HL-60/S4 (cell line): ENCODE results near the gene MYBBP1A.

ENCODE experiments used
- in situ Hi-C: fragments of 300-500 bp; cut with MboI; formaldehyde crosslinking; loops from 2 replicates; pipeline ENCODE4 v1.14.3; 2022; ENCODE audit warnings: low sequenced_read_pairs

Gene MYBBP1A

DNA sequence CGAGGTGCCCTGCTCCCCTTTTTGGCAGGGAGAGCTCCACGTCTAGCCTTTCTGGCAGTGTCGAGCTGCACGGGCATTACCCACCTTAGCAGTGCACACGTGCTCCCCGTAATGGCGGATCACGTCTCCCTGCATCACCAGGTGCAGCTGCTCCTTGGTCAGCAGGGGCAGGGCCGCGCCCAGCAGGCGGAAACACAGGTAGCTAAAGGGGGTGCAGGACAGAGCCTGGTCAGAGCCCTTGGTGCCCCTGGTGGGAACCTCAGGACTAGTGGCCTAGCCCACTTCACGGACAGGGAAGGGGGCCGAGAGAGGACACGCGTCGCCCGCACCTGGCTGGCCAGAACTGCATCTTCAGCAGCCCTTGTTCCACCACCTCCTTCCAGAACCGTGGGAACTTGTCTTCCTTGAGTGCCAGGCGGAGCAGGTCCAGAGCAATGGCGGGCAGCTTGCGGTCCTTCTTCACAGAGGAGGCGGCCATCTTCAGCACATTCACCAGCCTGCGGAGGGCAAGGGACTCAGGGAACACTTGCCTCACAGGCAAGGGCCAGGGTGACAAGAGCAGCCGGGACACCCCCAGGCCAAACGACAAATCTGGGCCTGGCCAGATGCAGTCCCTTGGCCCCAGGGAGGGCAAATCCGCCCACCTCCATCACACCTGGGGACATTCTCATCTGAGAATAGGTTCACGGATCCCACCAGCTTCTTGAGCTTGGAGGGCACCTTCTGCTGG, 3.2 kb downstream of the MYBBP1A start:
- in situ Hi-C loops, result no loop called here

DNA sequence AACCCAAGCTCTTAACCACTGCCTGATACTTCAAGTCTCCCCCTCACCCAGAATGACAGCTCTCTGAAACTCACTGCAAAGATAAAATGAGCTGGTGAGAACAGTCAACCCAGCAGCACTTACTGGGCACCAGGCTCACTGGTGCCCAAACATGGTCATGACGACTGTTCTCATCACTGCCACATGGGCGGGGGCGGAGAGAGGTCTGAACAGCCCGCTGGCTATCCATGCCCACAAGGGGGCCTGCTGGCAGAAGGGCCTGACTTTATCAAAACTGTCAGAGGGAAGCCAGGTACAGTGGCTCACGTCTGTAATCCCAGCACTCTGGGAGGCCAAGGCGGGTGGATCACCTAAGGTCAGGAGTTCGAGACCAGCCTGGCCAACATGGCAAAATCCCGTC, 4.0 kb downstream of the MYBBP1A start:
- in situ Hi-C loops, result no loop called here

DNA sequence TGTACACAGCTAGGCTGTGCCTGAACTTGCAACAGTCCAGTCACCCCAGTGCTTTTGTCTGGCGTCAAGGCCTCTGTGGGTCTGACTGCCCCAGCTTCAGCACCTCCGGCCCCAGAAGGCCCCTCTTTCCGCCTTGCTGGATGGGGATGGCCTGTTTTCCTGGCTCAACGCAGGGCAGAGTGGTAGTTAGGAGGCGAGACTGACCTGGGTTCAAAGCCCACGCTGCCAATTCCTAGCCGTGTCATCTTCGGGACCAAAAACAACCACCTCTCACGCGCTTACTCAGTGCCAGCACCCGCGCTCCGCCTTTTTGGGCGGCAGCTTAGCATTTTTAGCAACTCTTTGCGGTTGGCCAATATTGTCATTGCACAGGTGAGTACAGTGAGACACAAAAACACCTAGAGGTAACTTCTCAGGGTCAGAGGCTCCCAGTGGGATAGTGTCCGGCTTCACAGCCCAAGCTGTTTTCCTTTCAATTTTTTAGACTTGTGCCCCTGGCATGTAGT, 4.6 kb downstream of the MYBBP1A start:
- in situ Hi-C loops, result no loop called here

DNA sequence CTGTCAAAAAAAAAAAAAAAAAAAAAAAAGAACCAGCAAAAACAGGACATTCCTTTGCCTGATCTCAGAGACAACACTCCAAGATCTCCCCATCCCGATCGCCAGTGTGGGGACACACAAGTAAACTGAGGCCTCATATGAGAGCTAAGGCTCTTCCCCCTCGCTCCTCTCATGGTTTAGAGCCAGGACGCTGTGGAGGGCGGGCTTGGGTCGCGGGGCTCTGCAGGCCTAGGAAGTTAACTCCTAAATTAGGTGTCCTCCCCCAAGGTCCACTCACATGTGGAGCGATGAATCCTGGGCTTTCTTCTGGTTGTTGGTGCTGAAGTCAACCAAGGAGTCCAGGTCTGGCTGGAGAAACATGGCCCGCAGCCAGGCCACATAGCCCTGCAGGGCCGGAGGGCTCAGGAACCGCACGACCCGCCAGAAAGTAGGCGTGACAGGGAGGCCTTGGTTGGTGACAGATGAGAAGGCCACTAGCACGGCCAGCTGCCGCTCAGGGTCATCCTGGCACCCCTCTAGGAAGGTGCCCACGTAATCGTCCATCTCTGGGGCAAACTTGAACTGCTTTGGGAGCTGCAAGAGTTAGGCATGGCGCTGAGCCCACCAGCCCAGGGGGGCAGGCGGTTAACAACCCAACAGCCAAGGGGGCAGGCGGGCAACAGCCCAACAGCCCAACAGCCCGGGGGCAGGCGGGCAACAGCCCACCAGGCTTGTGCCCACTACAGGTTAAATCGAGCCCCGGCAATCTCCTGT, 5.2 kb downstream of the MYBBP1A start:
- in situ Hi-C loops, result no loop called here

DNA sequence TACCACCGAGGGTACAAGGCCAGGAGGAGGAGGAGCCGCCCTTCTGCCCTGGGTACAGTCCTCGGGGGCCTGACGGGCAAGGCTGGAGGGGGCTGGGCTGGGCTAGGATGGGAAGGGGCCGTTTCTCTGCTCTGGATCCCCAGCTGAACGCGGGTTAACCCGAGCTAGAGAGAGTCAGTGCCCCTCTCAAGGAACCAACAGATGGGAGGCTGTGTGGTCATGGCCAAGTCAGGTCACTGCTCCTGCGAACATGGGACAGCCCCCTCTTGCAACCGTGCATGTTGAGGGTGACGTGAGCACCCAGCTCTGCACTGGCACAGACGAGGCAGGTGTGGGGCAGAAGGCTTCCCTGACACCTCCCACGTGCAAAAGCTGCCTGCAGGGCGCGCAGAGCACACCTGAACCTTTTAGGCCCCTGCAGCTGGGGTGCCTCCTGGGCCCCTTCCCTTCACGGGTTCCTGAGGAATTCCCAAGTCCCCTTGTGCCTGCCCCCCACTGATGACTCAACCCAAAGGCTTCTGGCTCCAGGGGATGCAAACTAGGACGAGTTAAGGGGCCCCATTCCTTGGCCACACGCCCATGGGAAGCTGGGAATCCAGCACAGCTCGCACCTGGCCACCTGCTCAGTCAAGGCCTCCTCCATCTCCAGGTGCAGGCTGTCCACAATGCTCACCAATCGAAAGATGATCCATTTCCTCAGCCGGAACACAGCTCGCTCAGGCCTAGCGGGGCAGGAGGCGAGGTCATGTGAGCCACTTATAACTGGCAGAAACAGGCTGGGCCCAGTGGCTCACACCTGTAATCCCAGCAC, 6.3 kb downstream of the MYBBP1A start:
- in situ Hi-C loops, result no loop called here

DNA sequence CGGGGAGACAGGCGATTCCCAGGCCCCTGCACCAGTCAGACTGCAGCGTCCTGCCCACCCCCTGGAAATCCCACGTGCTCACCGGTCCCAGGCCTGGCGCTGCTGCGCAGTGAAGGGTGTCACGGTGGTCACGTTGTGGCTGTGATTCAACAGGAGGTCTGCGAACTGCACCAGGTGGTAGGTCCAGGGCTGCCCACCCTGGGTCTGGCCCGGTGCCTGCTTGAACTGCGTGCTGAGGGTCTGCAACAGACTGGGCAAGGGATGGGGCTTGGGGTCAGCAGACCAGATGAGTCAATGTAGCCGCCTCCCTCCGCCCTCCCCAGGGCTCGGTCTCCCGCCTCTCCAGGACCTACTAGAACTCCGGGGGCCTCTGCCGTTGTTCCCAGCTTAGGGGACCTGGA, 7.1 kb downstream of the MYBBP1A start:
- in situ Hi-C loops, result no loop called here

DNA sequence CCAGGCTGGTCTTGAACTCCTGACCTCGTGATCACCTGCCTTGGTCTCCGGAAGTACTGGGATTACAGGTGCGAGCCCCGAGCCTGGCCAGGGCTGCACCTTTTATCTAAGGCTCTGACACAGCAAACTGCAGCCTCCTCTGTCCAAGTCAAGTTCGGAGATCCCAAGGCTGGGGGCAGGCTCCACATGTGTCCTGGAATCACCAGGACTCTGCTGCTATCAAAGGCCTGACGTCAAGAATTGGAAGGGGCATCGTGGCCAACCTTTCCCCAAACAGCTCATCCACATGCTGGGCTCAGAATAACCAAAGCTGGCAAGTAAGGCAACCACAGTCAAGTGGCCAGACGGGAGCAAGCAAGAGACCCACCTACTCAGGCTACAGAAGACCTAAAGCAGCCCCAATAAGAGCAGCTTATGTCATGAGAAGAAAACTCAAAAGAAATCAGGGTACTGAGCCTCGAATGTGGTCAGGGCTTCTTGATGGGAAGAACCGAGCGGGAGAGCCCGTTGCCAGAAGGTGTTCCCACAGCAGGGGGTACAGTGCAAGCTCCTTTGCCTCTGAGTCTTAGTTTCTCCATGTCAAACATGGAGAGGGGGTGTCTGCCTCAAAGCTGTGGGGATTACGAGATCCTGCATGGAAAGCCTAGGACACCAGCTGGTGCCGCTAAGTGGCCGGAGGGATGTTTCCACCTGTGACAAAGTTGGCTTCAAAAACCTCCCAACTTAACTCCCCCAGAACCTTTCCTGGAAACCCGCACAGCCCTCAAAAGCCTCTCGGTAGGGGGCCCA, 7.9 kb downstream of the MYBBP1A start:
- in situ Hi-C loops, result no loop called here

DNA sequence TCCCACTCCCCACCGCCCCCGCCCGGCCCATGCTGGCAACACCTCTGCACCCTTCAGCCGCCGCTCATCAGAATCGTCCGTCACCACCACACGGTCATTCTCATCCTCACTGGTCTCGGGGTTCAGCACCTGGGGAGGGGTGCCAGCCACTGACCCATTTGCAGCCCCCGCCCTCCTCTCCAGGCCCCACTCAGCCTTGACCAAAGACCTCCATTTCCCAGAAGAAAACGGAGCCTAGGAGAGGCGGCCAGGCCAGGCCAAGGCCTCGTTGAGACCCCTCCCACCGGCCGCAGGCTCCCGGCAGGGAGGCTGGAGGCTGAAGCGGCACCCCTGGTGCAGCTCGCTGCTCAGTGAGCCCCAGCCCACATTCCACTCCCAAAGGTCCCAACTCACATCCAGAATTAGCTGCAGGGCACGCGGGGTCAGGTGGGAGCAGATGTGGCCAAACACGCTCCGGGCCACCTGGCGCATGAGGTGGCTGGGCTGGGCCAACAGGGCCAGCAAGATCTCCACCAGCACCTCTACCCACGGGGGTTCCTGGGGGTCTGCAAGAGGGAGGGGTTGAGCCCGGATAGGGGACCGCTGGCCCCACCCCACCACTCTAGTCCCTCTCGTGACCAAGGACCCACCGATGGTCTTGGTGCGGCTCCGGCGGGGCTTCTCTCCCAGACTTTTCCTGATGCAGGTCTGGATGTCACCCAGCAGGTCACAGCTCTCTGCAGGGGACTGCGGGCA, 9.8 kb downstream of the MYBBP1A start:
- in situ Hi-C loops, result no loop called here

DNA sequence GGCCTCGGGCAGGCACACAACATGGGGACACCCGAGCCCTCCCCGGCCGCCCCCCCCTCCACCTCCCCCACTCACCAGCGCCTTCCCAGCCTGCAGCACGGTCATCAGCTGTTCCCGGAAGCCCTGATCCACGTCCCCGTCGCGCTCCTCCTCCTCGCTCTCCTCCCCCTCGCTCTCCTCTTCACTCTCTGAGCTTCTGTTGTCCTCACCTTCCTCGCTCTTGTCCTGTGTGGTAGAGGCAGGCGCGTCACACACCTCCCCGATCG, 10.3 kb downstream of the MYBBP1A start:
- in situ Hi-C loops, result no loop called here

DNA sequence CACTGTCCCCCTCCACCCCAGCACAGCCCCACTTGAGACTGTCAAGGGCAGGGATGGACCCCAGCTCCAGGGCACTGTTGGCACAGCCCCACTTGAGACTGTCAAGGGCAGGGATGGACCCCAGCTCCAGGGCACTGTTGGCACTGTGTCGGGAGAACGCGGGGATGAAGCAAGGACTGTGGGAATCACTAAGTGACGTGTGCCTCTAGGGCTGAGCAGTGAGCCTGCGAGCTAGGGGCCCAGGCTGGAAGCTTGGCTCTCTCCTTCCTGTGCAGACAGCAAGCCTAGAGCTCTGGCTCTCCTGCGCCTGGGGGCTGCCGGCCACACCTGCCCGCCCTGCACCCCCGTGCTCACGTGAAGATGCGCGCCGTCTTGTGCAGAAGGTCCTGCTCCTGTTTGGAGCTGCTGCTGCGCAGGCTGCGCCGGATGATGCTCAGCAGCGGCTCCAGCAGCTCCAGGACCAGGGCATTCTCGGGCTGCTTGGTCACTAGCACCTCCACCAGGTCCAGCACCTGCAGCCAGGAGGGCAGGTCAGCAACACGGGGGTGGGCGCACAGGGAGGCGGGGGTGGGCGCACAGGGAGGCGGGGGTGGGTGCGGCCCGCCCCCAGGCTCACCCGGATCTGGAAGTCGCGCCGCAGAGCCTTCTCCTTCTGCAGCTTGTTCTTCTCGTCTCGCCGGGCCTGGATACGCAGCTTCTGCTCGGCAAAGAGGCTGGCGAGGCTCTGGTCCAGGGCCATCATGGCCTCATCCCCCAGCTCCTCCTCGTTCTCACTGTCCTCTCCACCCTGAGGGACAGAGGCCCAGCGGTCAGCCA, 10.8 kb downstream of the MYBBP1A start:
- in situ Hi-C loops, result no loop called here

DNA sequence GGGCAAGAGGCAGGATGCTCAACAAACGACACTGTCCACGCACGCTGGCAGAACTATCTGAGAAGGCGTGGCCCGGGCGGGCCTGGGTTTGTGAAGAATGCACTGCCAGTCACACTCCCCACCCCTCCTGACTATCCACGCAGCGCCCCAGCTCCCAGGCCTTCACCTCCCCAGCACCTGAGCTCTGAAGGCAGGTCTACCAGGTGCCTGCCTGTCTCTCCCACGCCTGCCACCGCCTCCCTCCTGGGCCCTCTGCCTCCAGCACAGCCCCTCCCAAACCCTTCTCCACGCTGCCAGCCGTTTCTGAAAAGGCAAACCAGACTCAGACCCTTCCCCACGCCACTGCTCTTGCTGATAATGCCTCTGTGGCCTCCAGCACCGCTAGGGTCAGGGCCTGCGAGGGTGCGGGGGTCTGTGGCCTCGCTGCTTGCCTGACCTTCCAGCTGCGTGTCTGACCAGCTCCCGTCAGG, 11.6 kb downstream of the MYBBP1A start:
- in situ Hi-C loops, result no loop called here

DNA sequence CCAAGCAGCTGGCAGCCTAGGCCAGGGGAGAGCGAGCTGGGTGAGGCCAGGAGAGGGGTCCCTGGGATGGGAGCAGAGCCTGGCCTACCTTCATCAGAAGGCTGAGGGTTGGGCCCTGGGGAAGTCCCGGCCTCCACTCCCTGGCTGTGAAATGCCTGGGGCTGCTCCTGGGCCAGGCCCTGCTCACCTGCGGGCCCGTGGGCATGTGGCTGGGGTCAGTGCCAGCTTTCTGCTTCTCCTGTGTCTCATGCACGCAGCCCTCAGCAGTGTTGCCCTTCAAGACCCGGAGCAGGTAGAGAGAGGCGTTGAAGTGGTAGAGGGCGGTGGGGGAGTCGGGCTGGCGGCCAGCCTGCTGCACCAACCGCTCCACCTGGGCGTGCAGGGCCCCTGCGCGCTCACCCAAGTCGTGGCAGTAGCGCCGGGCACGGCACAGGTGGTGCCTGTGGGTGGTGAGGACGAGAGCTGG, 12.4 kb downstream of the MYBBP1A start:
- in situ Hi-C loops, result no loop called here

DNA sequence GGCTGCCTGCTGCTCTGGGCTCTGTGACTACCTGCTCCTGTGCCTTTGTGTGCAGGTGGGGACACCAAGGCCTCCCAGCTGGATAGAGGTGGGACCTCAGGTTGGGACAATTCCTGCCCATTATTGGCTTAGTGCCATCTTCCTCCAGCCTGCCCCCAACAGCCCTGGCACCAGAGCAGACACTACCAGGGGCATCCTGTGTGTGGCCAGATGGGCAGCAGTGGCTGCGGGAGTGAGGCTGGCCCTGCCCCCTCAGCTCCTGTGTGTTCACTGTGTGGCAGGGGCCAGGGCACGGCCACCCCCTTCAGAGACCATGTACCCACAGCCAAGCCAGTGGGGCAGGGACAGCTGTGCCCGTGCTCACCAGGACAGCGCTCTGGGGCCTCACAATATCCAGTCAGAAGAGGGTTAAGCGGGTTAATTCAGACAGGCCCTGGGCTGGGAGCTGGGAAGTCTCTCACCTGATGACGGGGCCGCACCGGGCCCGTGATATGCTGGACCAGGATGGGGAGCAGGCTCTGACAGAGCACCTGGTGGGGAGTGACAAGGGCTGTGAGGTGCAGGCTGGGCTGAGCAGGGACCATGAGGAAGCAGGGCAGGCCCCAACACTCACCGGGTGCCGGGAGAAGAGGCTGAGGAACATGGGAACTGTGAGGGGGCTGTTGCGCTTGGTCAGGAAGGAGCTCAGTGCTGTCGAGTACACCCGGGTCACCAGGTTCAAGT, 13.0 kb downstream of the MYBBP1A start:
- in situ Hi-C loops, result no loop called here

DNA sequence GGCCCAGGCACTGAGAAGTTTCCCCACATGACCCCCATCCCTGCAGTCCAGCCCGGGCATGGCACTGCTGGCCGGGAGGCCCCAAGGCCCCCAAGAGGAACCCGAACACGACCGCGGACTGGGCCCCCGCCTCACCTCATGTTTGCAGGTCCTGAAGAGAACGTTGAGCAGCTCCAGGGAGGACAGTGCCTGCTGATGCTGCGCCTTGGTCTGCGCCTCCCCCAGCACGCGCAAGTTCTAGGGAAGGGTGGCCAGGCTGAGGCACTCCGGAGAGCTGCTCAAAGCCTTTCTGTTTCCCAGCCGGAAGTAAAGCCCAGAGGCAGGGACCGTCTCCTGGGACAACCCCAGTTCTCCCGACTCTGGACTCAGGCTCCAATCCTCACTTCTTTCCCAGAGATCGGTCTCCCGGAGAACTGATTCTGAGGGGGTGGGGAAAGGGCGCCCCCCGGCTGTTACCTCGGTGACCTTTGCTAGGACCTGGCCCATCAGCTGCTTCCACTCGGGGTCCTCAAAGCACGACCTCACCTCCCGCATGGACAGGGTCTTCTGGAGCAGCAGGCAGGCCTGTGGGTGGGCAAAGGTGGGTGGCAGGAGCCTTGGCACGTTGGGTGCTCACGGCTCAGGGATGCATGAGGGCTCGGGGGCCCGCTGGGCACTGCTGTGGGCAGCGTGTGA, 13.7 kb downstream of the MYBBP1A start:
- in situ Hi-C loops, result no loop called here

DNA sequence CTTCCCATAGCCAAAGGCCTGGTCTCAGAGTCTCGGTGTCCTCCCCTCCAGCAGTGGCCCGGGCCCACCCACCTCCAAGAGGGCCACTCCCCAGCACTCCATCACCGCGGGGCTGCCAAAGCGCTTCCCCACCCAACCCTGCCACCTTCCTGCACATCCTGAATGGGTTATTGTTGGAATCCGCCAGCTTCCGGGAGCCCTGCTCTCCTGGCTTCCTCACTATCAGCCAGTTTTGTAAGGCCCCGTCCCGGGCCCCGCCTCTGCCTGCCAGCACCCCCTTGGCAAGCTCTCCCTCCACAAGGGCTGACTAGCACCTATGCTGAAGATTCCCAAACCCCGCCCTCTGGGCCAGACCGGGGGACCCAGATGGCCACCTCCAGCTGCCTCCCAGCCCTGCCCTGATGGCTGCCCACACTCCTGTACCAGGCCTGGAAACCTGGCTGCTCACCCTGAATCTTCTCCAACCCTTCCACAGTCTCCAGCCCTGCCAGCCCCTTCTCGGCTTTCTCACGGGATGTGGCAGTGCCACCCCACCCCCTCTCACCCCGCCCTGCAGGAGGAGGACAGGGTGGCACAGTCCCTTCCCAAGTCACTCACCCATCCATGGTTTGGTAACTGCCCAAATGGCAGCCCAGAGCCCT, 14.4 kb downstream of the MYBBP1A start:
- in situ Hi-C loops, result no loop called here

DNA sequence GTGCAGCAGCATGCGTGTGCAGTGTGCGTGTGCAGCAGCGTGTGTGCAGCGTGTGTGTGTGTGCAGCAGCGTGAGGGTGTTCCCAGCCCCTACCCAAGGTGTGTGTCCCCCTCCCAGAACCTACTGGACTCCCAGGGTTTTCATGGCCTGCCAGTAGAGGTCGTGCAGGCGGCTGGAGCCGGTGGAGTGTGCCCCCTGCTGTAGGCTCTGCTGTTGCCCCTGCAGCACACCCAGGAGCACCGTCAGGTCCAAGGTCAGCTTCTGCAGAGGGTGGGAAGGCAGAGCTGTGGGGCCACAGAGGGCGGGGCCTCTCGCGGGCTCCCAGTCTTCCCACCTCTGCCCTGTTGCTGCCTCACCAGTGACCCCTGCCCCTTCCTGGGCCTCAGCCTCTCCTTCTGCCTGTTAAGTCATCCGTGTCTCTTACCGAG, 14.9 kb downstream of the MYBBP1A start:
- in situ Hi-C loops, result no loop called here

DNA sequence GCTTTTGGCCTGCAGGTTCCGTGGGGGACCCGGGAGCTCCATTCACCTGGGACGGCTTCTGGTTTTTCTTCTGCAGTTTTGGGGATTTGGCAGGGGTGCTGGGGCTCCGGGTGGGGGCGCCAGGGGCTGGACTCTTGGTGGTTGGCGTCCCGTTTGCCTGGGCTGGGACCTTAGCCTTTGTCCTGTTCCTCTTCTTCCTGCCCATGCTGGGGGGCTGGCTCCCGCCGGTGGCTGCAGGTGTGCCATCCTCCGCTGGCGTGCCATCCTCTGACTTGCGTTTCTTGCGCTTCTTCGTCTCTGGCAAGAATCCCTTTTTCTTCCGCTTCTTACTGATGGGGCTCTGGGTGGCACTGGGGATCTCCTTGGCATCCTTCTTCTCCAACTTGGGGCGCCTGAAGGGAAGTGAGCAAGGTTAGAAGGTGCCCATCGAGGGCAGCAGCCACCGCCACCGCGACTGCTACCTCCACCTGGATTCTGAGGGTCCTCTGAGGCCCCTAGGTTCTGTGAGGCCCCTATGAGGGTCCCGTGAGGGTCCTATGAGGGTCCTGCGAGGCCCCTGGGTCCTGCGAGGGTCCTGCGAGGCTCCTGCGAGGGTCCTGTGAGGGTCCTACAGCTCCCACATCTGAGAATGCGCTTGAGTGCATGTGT, 15.5 kb downstream of the MYBBP1A start:
- in situ Hi-C loops, result no loop called here
